A549 (cell line): Measurements from ENCODE around the gene APBB2. TPM values are rescaled to one million over a fixed set of nuclear protein-coding genes. Genes with fewer than 3 reads are reported as not detected.

Experiments
- ATAC-seq, 2 experiments: fragments of 200-7000 bp in 1 of 2; fragments of >200 bp in 1 of 2; cut with Nextera tagmentation in 1 of 2; cut with Tn5 transposase in 1 of 2; 3 replicates each; pipeline versions ENCODE4 v1.8.0 to v1.9.1; 2018 to 2020; ENCODE audit warnings: mild to moderate bottlenecking in 1 of 2, moderate library complexity in 1 of 2
- CTCF ChIA-PET: fragments of 300-600 bp; sonication (Branson Sonifier 250); formaldehyde crosslinking; extraction: SDS; loops from one replicate; lab custom pipeline; 2021; ENCODE audit warnings: antibody characterized with exemption, inconsistent platforms; lab: Yijun Ruan, JAX
- POLR2A ChIA-PET: fragments of 350-600 bp; formaldehyde crosslinking; extraction: SDS; loops from one replicate; lab custom pipeline; 2021; ENCODE audit warnings: antibody characterized with exemption, inconsistent platforms; lab: Yijun Ruan, JAX
- DNase-seq, 2 experiments: peaks; one replicate each; pipeline versions ENCODE4 v3.0.0 to v3.0.0-alpha.2; 2011 to 2016; ENCODE audit warnings: low read depth in 1 of 2, low spot score in 1 of 2
- FAIRE-seq: peaks from 2 replicates; lab custom pipeline; 2011; peaks lifted over from hg19 to GRCh38; lab: Jason Lieb, UNC
- H3K27ac ChIP-seq, 2 experiments: fragments of >200 bp; sonication (Bioruptor Twin); formaldehyde crosslinking; 3 replicates each; pipeline ENCODE4 v1.5.1; 2016 to 2017
- H3K4me1 ChIP-seq: fragments of >200 bp; sonication (Bioruptor Twin); formaldehyde crosslinking; 3 replicates; pipeline ENCODE4 v1.6.1; 2016
- H3K4me2 ChIP-seq: fragments of >200 bp; sonication (Bioruptor Twin); formaldehyde crosslinking; 3 replicates; pipeline ENCODE4 v1.6.1; 2016
- H3K4me3 ChIP-seq: fragments of >200 bp; sonication (Bioruptor Twin); formaldehyde crosslinking; 3 replicates; pipeline ENCODE4 v1.5.1; 2016
- H3K9me3 ChIP-seq: fragments of >200 bp; sonication (Bioruptor Twin); formaldehyde crosslinking; 3 replicates; pipeline ENCODE4 v1.6.1; 2016
- ATOH8 ChIP-seq: fragments of 250-450 bp; sonication (Bioruptor Pico); IDR thresholded peaks from 2 replicates; pipeline ENCODE4 v1.5.0; 2020; ENCODE audit warnings: low read depth, mild to moderate bottlenecking, moderate library complexity
- BHLHE40 ChIP-seq: IDR thresholded peaks from 2 replicates; pipeline ENCODE4 v1.6.1; 2012; ENCODE audit warnings: low read depth, low read length, inconsistent platforms
- CBX2 ChIP-seq: fragments of 200-600 bp; sonication (generic); IDR thresholded peaks from 2 replicates; pipeline ENCODE4 v1.6.1; 2016; ENCODE audit warnings: low read depth, mild to moderate bottlenecking, borderline replicate concordance
- CBX8 ChIP-seq: fragments of 200-600 bp; sonication (generic); IDR thresholded peaks from 2 replicates; pipeline ENCODE4 v1.6.1; 2016
- CEBPB ChIP-seq, 2 experiments: fragments of >200 bp in 1 of 2; sonication (Bioruptor Twin) in 1 of 2; formaldehyde crosslinking in 1 of 2; IDR thresholded peaks; 2 replicates each; pipeline ENCODE4 v1.6.1; 2012 to 2016
- CHD2 ChIP-seq: fragments of 150-350 bp; IDR thresholded peaks from 2 replicates; pipeline ENCODE4 v1.6.1; 2014; ENCODE audit warnings: low read length; ENCODE audit not compliant: partially characterized antibody
- CTCF ChIP-seq: fragments of >200 bp; sonication (Bioruptor Twin); formaldehyde crosslinking; IDR thresholded peaks from 3 replicates; pipeline ENCODE4 v1.5.1; 2016
- E2F6 ChIP-seq: IDR thresholded peaks from 2 replicates; pipeline ENCODE4 v1.6.1; 2012; ENCODE audit warnings: low read depth, borderline replicate concordance
- EHF ChIP-seq: fragments of 250-450 bp; sonication (Bioruptor Pico); IDR thresholded peaks from 2 replicates; pipeline ENCODE4 v1.5.0; 2020; ENCODE audit warnings: mild to moderate bottlenecking
- FOSB ChIP-seq: fragments of 250-450 bp; sonication (Bioruptor Pico); IDR thresholded peaks from 2 replicates; pipeline ENCODE4 v1.5.0; 2020; ENCODE audit warnings: mild to moderate bottlenecking, moderate library complexity
- FOSL2 ChIP-seq, 2 experiments: fragments of 450-650 bp in 1 of 2; fragments of >200 bp in 1 of 2; sonication (Bioruptor Twin) in 1 of 2; formaldehyde crosslinking; IDR thresholded peaks; 2 replicates each; pipeline versions ENCODE4 v1.5.0 to v1.6.1; 2016 to 2020; ENCODE audit warnings: mild to moderate bottlenecking in 1 of 2, moderate library complexity in 1 of 2
- FOXS1 ChIP-seq: fragments of 250-450 bp; sonication (Bioruptor Pico); IDR thresholded peaks from 2 replicates; pipeline ENCODE4 v1.5.0; 2020; ENCODE audit warnings: mild to moderate bottlenecking, moderate library complexity
- GATA3 ChIP-seq: IDR thresholded peaks from 2 replicates; pipeline ENCODE4 v1.6.1; 2012; ENCODE audit warnings: borderline replicate concordance
- HEYL ChIP-seq: fragments of 250-450 bp; sonication (Bioruptor Pico); IDR thresholded peaks from 2 replicates; pipeline ENCODE4 v1.8.0; 2021; ENCODE audit warnings: mild to moderate bottlenecking, moderate library complexity
- MAFK ChIP-seq: fragments of 450-650 bp; IDR thresholded peaks from 2 replicates; pipeline ENCODE4 v1.6.1; 2014; ENCODE audit not compliant: partially characterized antibody
- MAZ ChIP-seq: fragments of 150-350 bp; IDR thresholded peaks from 2 replicates; pipeline ENCODE4 v1.6.1; 2014; ENCODE audit warnings: antibody characterized with exemption, low read depth, low read length, borderline replicate concordance
- PBX3 ChIP-seq: IDR thresholded peaks from 2 replicates; pipeline ENCODE4 v1.6.1; 2012
- PHF8 ChIP-seq: fragments of 200-600 bp; sonication (generic); IDR thresholded peaks from 2 replicates; pipeline ENCODE4 v1.6.1; 2016; ENCODE audit warnings: low read depth, mild to moderate bottlenecking, antibody characterized with exemption, moderate library complexity, borderline replicate concordance
- POLR2A ChIP-seq: IDR thresholded peaks from 2 replicates; pipeline ENCODE4 v1.6.1; 2012; ENCODE audit warnings: mild to moderate bottlenecking, low read length
- RAD21 ChIP-seq, 2 experiments: fragments of >200 bp in 1 of 2; sonication (Bioruptor Twin) in 1 of 2; formaldehyde crosslinking in 1 of 2; IDR thresholded peaks in 1 of 2; conservative IDR thresholded peaks in 1 of 2; 2 replicates in 1 of 2; 3 replicates in 1 of 2; pipeline ENCODE4 v1.6.1; 2012 to 2018; ENCODE audit warnings: inconsistent platforms in 1 of 2
- RCOR1 ChIP-seq: fragments of 150-350 bp; IDR thresholded peaks from 2 replicates; pipeline ENCODE4 v1.6.1; 2014; ENCODE audit warnings: antibody characterized with exemption, low read length, low read depth
- RFX5 ChIP-seq: fragments of 450-650 bp; IDR thresholded peaks from 2 replicates; pipeline ENCODE4 v1.7.1; 2014; ENCODE audit warnings: antibody characterized with exemption, mild to moderate bottlenecking, moderate library complexity
- SMC3 ChIP-seq: fragments of >200 bp; sonication (Bioruptor Twin); formaldehyde crosslinking; IDR thresholded peaks from 3 replicates; pipeline ENCODE4 v1.6.1; 2018; ENCODE audit warnings: inconsistent platforms
- SREBF2 ChIP-seq: fragments of 450-650 bp; IDR thresholded peaks from 2 replicates; pipeline ENCODE4 v1.6.1; 2014; ENCODE audit warnings: mild to moderate bottlenecking, moderate library complexity
- ZC3H11A ChIP-seq: fragments of 450-650 bp; IDR thresholded peaks from 2 replicates; pipeline ENCODE4 v1.6.1; 2014; ENCODE audit warnings: antibody characterized with exemption, mild to moderate bottlenecking
- ZFP36 ChIP-seq: fragments of 450-650 bp; IDR thresholded peaks from 2 replicates; pipeline ENCODE4 v1.6.1; 2014; ENCODE audit warnings: borderline replicate concordance; ENCODE audit not compliant: partially characterized antibody
- WGBS: methylation state at CpG from one replicate; pipeline ENCODE4 v1.1.6; 2017; ENCODE audit errors: missing lambda C conversion rate; 5-methylcytosine and 5-hydroxymethylcytosine counted together
- polyA plus RNA-seq, 4 experiments: library from polyadenylated mRNA; depleted of rRNA in 3 of 4; stranded (reverse); fragments of >200 nt; fragmentation: RNase III in 1 of 4; extraction: RNeasy Plus Mini Kit Qiagen cat#74134 plus additional on column Dnase treatment in 1 of 4; gene quantifications; 2 replicates in 3 of 4; 3 replicates in 1 of 4; pipeline ENCODE4 v1.2.3, GENCODE V29; 2011 to 2017

APBB2 gene
- polyA plus RNA-seq, 2 of the 4 experiments (the other 2 are of a cell fraction) = 8.3 to 31.9 TPM

- CTCF ChIA-PET = no interaction called here
- TF ChIP-seq SMC3 = no peak
- TF ChIP-seq MAZ = no peak
- TF ChIP-seq PBX3 = no peak
- no peak for TF ChIP-seq EHF
- no peak for TF ChIP-seq ZC3H11A
- TF ChIP-seq FOSL2 (IDR thresholded peaks at IDR 0.05) = no peak
- TF ChIP-seq FOSL2 (CRISPR knock-in tag; IDR thresholded peaks at IDR 0.05) = no peak
- TF ChIP-seq RCOR1 = no peak
- no peak for TF ChIP-seq PHF8
- no peak for TF ChIP-seq GATA3
- TF ChIP-seq E2F6 = no peak
- TF ChIP-seq SREBF2 = no peak
- Histone ChIP-seq H3K4me3 (no peak overlapping the region), H3K27ac (no peak overlapping the region), H3K4me1 (no peaks in the 10 kb centered on the region), H3K9me3 (no peaks in the 10 kb centered on the region), H3K4me2 (no peak overlapping the region)
- ATAC-seq = no peak
- FAIRE-seq = no peak
- POLR2A ChIA-PET = no interaction called here
- no peak for DNase-seq
- 91% methylated on average over 9 of the region's 9 CpGs for WGBS
These were observed 104.3 kb downstream of the APBB2 start for GRCh38 chr4:41110050-41110449.

GRCh38 chr4:41108481-41108880 lies 105.9 kb downstream of the APBB2 start:
- H3K4me3 ChIP-seq = no peak overlapping the region
- no peaks in the 10 kb centered on the region for H3K9me3 ChIP-seq
- CTCF ChIA-PET = no interaction called here
- no peak for DNase-seq
- H3K4me2 ChIP-seq = no peak overlapping the region
- POLR2A ChIA-PET = no interaction called here
- no peak overlapping the region for H3K27ac ChIP-seq
- no peaks in the 10 kb centered on the region for H3K4me1 ChIP-seq
- no peak for ATAC-seq
- TF ChIP-seq ZC3H11A (no peak), ZFP36 (no peak), EHF (no peak), HEYL (CRISPR knock-in tag) (no peak), PHF8 (no peak)
- 93% methylated on average over 3 of the region's 3 CpGs for WGBS
- FAIRE-seq = no peak

GRCh38 chr4:41106694-41107419 lies 107.5 kb downstream of the APBB2 start:
- Histone ChIP-seq H3K4me2 (no peak overlapping the region), H3K9me3 (no peaks in the 10 kb centered on the region), H3K4me3 (no peak overlapping the region), H3K27ac (no peak overlapping the region), H3K4me1 (no peaks in the 10 kb centered on the region)
- FAIRE-seq = no peak
- no peak for DNase-seq
- ATAC-seq = no peak
- 80% methylated on average over 7 of the region's 7 CpGs for WGBS
- CTCF ChIA-PET = interaction anchor here (0.5 to 1.1 kb wide), 2 partner anchors 79 to 93 kb away, joined by 3 to 4 read pairs; no protein-coding TSS in a partner anchor
- POLR2A ChIA-PET = no interaction called here
- TF ChIP-seq CBX8 (no peak), BHLHE40 (no peak), PHF8 (no peak), GATA3 (no peak), MAFK (no peak), CBX2 (no peak), CHD2 (no peak), POLR2A (no peak), CEBPB (IDR thresholded peaks at IDR 0.05) (no peak), RCOR1 (no peak), ATOH8 (CRISPR knock-in tag) (no peak), RAD21 (conservative IDR thresholded peaks at IDR 0.05 in 1 of 2, IDR thresholded peaks at IDR 0.05 in 1 of 2) (no peak), E2F6 (no peak), FOXS1 (no peak), FOSB (no peak), RFX5 (no peak), PBX3 (no peak), FOSL2 (IDR thresholded peaks at IDR 0.05) (no peak), FOSL2 (CRISPR knock-in tag; IDR thresholded peaks at IDR 0.05) (no peak), CTCF (no peak)
